Stimulated activated CD8-positive, alpha-beta memory T cell treated with anti-CD3 and anti-CD28 coated beads, Interleukin-7, amount 100 ng/mL, for 48 hours (primary cell): ENCODE data around the gene RGS10.
"Not testable (repeated sequence)": the region's sequence is repeated elsewhere in the genome, so short reads cannot be mapped to it uniquely, and the experiment has no call there.

Experiments
- DNase-seq, 2 donors: peaks; one replicate each; pipeline ENCODE4 v3.0.0-alpha.2; 2020; ENCODE audit warnings: low read depth in 1 of 2; ENCODE audit errors: extremely low read depth in 1 of 2

The RGS10 gene

GRCh38 chr10:119539359-119539825 is 3.1 kb downstream of the RGS10 start:
- DNase-seq, result no peak

GRCh38 chr10:119538632-119539358 is 3.7 kb downstream of the RGS10 start:
- DNase-seq, result peak in 1 of 2 donors; percentile 37

- no peak for DNase-seq
These were observed 4.4 kb downstream of the RGS10 start for GRCh38 chr10:119537953-119538630.

GRCh38 chr10:119536508-119537025 is 6.0 kb downstream of the RGS10 start:
- no peak for DNase-seq

GRCh38 chr10:119535837-119536507 is 6.5 kb downstream of the RGS10 start:
- no peak for DNase-seq

GRCh38 chr10:119535305-119535704 is 7.2 kb downstream of the RGS10 start:
- no peak for DNase-seq

- no peak for DNase-seq
These were observed 9.0 kb downstream of the RGS10 start for GRCh38 chr10:119533473-119533872.

- DNase-seq, result not testable (repeated sequence)
These were observed 9.7 kb downstream of the RGS10 start for GRCh38 chr10:119532791-119533190.

- DNase-seq, result not testable (repeated sequence)
These were observed 10.3 kb downstream of the RGS10 start for GRCh38 chr10:119532251-119532650.

- no peak for DNase-seq
These were observed 11.5 kb downstream of the RGS10 start for GRCh38 chr10:119531067-119531466.

- DNase-seq, result not testable (repeated sequence)
These were observed 13.8 kb downstream of the RGS10 start for GRCh38 chr10:119528663-119529237.

GRCh38 chr10:119526621-119527592 is 15.6 kb downstream of the RGS10 start:
- no peak for DNase-seq

GRCh38 chr10:119526149-119526548 is 16.4 kb downstream of the RGS10 start:
- no peak for DNase-seq

- DNase-seq, result no peak
These were observed 17.4 kb downstream of the RGS10 start for GRCh38 chr10:119525116-119525515.

- DNase-seq, result no peak
These were observed 17.8 kb downstream of the RGS10 start for GRCh38 chr10:119524720-119525070.

GRCh38 chr10:119523895-119524719 is 18.4 kb downstream of the RGS10 start:
- DNase-seq, result no peak

GRCh38 chr10:119522747-119523426 is 19.6 kb downstream of the RGS10 start:
- no peak for DNase-seq

- DNase-seq, result no peak
These were observed 20.9 kb downstream of the RGS10 start for GRCh38 chr10:119521443-119522204.
